Right lobe of liver (tissue), 4 donors: ENCODE results near the gene ASCC1.

ENCODE experiments used
- CTCF ChIP-seq, 4 donors: fragments of 200-600 bp in 3 of 4; fragments of 450-650 bp in 1 of 4; IDR thresholded peaks; one replicate each; pipeline versions ENCODE4 v1.5.1 to v1.8.0; 2016 to 2022; ENCODE audit warnings: antibody characterized with exemption in 4 of 4, mild to moderate bottlenecking in 2 of 4
- POLR2A ChIP-seq: fragments of 450-650 bp; IDR thresholded peaks from one replicate; pipeline ENCODE4 v1.6.1; 2017; ENCODE audit warnings: antibody characterized with exemption, mild to moderate bottlenecking
- donor health status: DM: no; HTN: no; CAD: no.
- donor health status: DM: no; HTN: no; CAD: no.
- donor health status: DM: no; HTN: yes; CAD: no.

- no peak for TF ChIP-seq CTCF (IDR thresholded peaks at IDR 0.05)
- no peak for TF ChIP-seq POLR2A
Observed at GRCh38 chr10:72127571-72127970, 88.5 kb downstream of the ASCC1 start.
